B cell (primary cell): Measurements from ENCODE around the gene CRHR1.

Experiments
- CTCF ChIP-seq: fragments of 200-600 bp; IDR thresholded peaks from one replicate; pipeline ENCODE4 v1.8.0; 2022; ENCODE audit warnings: antibody characterized with exemption, mild to moderate bottlenecking
- EZH2 ChIP-seq: IDR thresholded peaks from 2 replicates; pipeline ENCODE4 v1.6.1; 2012; ENCODE audit warnings: borderline replicate concordance, low read depth, mild to moderate bottlenecking, moderate library complexity, low read length; ENCODE audit not compliant: insufficient read depth, poor library complexity, severe bottlenecking

GRCh38 chr17:45794840-45795239 lies 10.7 kb downstream of the CRHR1 start:
- TF ChIP-seq EZH2 (no peak), CTCF (no peak)
